HG03135 (cell line): Measurements from ENCODE around the gene SMLR1.
"Not testable (repeated sequence)": the region's sequence is repeated elsewhere in the genome, so short reads cannot be mapped to it uniquely, and the experiment has no call there.

Experiments used
- ATAC-seq: cut with Tn5 transposase; IDR thresholded peaks from one replicate; pipeline ENCODE4 v1.9.1; 2021; ENCODE audit warnings: mild to moderate bottlenecking, moderate library complexity; ENCODE audit not compliant: unreplicated experiment

The SMLR1 gene

GRCh38 chr6:130827247-130828149 is at the start of gene SMLR1:
TSS of gene SMLR1 (plus strand) at chr6:130827406. CDS start at chr6:130827414, 8 bp downstream.
- ATAC-seq, result no peak

GRCh38 chr6:130778946-130779657 is 48.1 kb upstream of the SMLR1 start:
- no peak for ATAC-seq

GRCh38 chr6:130779658-130780033 is 47.6 kb upstream of the SMLR1 start:
- ATAC-seq, result no peak

- ATAC-seq, result no peak
Measured at GRCh38 chr6:130780122-130780521, 47.1 kb upstream of the SMLR1 start.

- no peak for ATAC-seq
Measured at GRCh38 chr6:130781557-130781956, 45.6 kb upstream of the SMLR1 start.

GRCh38 chr6:130783416-130784107 is 43.6 kb upstream of the SMLR1 start:
- ATAC-seq, result no peak

- ATAC-seq, result no peak
Measured at GRCh38 chr6:130787726-130788500, 39.3 kb upstream of the SMLR1 start.

GRCh38 chr6:130788954-130789353 is 38.3 kb upstream of the SMLR1 start:
- no peak for ATAC-seq

GRCh38 chr6:130794010-130794697 is 33.1 kb upstream of the SMLR1 start:
- no peak for ATAC-seq

- no peak for ATAC-seq
Measured at GRCh38 chr6:130794738-130795137, 32.5 kb upstream of the SMLR1 start.

- no peak for ATAC-seq
Measured at GRCh38 chr6:130796313-130796905, 30.8 kb upstream of the SMLR1 start.

GRCh38 chr6:130797061-130797460 is 30.1 kb upstream of the SMLR1 start:
- ATAC-seq, result no peak

- ATAC-seq, result not testable (repeated sequence)
Measured at GRCh38 chr6:130801368-130801767, 25.8 kb upstream of the SMLR1 start.

GRCh38 chr6:130810307-130811030 is 16.7 kb upstream of the SMLR1 start:
- no peak for ATAC-seq

- no peak for ATAC-seq
Measured at GRCh38 chr6:130811932-130812331, 15.3 kb upstream of the SMLR1 start.

- no peak for ATAC-seq
Measured at GRCh38 chr6:130814506-130814905, 12.7 kb upstream of the SMLR1 start.

GRCh38 chr6:130815200-130816071 is 11.8 kb upstream of the SMLR1 start:
- no peak for ATAC-seq

GRCh38 chr6:130822736-130823135 is 4.5 kb upstream of the SMLR1 start:
- ATAC-seq, result no peak
